ENCODE data around the gene STARD5.
"Not testable (repeated sequence)": the region's sequence is repeated elsewhere in the genome, so short reads cannot be mapped to it uniquely, and the experiment has no call there.

Gene STARD5

GRCh38 chr15:81337241-81337640, 13.3 kb upstream of the STARD5 start:
- ATAC-seq (no peak), DNase-seq (no peak)

GRCh38 chr15:81336568-81336967, 12.6 kb upstream of the STARD5 start:
- DNase-seq, result peak; percentile 25
- no peak for ATAC-seq

DNA sequence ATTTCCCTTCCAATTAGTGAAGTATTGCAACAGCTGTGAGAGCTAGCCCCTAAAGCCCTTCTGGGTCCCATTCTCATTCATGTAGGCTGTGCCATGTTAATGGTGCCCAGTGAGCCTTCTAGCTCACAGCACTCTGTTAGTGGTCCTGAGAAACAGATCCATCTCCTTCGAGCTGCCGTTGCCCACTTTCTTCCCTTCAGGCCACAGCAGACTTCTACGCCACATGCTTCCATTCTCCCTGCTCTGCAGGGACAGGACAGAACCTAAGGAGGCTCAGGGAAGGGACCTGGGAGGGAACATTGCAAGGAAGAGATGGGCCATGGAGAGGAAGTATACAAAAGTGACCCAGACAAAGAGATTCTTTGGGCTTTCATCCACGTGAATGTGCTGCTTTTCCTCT, 11.7 kb upstream of the STARD5 start:
- DNase-seq, result no peak
- ATAC-seq, result no peak

DNA sequence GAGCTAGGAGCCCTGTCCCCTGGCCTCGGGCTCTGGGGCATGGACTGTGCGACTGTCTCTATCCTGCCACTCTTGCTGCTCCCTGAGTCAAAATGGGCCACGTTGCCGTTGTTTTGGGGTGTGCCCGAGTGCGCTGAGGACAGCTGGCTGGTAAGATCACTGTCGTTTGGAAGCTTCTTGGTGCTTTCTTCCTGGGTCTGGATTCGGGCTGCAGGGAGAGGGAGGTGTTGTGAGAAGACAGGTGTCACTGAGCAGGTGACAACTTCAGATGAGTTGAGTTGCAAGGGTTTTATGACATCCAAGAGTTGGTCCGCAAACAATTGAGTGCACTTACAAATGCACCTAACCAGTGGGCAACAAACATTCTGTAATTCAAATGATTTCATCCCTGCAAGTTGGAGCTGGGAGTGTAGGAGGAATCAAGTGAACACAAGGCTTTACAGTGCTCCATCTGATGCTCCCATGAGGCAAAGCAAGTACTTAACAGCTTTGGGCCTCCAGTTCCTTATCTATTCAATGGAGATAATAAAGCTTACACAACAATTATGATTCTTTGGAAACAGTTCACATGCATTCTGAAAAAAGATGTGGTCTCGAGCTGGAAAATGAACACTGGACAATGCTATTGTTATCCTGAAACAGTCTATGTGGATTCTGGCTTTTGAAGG, 11.0 kb upstream of the STARD5 start:
- DNase-seq (no peak), ATAC-seq (no peak)

DNA sequence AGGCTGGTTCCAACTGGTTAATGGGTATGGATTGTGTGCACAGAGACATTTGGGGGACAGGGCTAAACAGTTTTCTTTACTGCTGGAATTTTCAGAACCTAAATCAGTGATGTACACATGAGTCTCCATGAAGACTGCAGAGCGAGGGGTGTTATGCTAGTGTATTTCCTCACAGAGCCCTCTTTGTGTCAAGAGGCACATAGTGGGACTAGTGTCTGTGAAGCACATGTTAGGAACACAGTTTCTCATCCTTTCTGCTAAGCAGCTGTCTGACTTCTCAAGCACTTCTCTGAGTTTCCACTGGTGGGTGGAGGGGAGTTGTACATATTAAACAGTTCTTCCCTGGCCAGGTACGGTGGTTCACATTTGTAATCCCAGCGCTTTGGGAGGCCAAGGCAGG, 9.4 kb upstream of the STARD5 start:
- ATAC-seq (no peak), DNase-seq (no peak)

DNA sequence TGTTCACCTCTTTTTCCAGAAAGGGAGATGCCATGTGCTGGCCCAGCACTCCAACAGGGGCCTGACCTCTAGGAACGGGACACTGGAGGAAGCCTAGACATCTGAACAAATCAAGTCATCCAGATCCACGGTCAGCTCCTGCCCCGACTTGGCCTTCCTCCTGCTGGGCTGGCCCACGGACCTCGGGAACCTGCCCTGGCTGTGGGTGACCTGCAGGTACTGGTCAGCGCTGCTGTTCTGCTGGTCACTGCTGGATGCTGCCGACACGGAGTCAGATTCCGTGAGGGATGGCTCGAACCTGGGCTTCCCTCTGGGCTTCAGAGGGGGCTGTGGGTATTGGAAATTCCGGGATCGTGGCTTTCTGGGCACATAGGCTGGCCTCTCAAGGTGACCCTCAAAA, 8.4 kb upstream of the STARD5 start:
- DNase-seq, result no peak
- ATAC-seq, result no peak

DNA sequence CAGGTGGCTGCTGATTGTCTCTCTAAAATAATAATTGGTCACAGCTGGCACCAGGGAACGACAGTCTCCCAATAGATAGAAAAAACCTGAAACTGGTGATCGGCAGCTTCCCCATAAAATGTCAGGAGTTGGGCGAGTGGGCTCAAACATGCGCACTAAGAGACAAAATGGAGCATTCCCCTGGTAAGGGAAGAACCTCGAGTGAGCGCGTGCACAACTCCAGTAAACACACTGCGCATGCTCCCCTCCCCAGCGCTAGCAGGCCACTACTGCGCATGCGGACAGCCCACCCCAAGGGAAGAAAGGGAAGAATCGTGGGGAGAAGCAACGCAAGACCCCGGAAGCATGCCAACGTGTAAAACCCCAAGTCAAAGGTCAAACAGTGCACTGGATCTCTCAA, 7.7 kb upstream of the STARD5 start:
- no peak for ATAC-seq

DNA sequence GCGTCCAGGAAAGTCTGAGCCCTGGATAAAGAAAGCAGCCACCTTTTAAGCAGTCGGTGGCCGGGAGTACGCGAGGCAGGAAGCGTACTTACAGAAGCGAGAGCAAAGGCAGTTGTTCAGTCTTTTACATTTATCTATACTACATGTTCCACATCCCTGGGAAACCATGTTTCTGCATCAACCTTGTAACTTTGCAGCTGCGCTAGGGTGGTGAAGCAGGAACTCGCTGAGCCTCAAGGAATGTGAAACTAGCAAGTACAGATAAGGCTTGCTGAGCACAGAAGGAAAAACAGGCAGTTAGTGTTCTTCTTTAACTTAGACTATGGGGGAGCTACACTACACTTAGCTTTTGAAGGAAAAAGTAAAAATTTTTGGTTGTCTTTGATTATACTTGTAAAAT, 7.2 kb upstream of the STARD5 start:
- not testable (repeated sequence) for DNase-seq, ATAC-seq

More for the DNA sequence above, 7.7 kb upstream of the STARD5 start:
- no peak for DNase-seq

GRCh38 chr15:81330366-81331090, 6.6 kb upstream of the STARD5 start:
- DNase-seq (no peak), ATAC-seq (no peak)

- ATAC-seq (no peak), DNase-seq (no peak)
Measured at GRCh38 chr15:81329446-81329845, 5.5 kb upstream of the STARD5 start.

- ATAC-seq (no peak), DNase-seq (no peak)
Measured at GRCh38 chr15:81327516-81327915, 3.6 kb upstream of the STARD5 start.

DNA sequence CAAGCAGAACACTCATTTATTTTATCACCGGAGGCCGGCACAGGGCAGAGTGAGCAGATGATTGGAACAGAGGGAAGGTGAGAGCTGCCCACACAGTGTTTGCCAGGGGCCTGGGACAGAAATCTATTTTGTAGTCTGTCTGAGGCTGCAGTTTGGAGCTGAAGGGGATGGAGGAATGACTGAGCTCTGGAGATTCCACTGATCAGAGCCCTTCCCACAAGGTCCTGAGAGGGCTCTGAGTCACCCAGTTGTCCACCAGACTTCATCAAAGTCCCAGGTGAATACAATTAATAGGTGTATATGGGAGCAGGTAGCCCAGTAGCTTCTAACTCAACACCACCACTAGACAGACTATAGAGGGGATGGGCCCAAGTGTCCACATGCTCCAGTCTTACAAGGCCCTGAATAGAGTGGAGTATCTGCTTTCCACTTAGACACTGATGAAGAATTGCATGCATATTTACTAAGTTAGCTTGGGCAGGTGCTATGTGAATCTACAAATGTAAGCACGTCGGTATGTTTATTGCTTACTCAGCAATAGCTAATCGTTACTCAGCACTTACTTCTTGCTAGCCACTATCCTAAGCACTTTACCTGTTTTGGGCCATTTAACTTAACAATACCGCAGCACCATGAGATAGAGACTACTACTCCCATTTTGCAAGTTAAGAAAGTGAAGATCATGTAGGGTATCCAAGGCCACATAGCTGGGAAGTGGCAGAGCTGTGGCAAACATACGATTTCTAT, 2.7 kb upstream of the STARD5 start:
- ATAC-seq (no peak), DNase-seq (no peak)

DNA sequence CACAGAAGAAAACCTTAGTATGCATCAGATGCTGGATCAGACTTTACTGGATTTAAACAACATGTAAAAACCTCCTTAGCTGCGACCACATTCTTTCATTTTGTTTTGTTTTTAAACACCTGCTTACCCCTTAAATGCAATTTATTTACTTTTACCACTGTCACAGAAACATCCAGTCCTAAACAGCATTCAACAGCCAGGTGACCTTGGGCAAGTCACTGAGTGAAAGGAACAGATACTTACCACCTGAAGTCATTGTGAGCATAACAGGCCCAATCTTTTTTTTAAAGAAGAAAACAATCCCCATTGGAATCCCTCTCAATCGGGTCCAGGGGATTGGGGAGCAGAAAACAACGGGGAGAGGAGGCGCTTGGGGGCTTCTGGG, 390 bp downstream of the STARD5 start:
- ATAC-seq, result no peak
- no peak for DNase-seq

DNA sequence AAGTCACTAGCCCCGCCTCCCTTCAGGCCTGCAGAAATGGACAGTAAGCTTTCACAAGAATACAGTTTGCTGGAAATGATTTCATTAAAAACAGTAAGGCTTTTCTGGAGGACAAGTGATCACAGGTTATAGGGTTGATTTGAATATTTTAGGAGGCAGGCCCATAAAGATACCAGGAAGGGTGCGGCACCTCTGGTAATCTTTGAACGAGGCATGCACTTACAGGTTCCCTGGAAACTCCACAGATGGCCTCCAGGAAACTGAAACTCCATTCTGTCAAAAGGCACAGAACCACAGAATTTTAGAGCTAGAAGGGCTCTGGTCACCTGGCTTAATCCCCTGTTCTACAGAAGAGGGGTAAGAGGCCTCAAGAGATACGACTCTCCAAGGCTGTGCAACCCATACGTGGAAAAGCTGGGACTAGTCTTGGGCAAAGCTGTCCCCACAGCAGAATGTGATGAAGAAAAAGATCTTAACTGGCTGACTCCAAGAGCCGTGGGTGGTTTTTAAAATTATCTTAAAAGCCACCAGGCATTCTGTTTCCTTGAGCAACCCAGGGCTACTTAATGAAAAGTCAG, 1.2 kb downstream of the STARD5 start:
- ATAC-seq, result no peak
- DNase-seq, result no peak

DNA sequence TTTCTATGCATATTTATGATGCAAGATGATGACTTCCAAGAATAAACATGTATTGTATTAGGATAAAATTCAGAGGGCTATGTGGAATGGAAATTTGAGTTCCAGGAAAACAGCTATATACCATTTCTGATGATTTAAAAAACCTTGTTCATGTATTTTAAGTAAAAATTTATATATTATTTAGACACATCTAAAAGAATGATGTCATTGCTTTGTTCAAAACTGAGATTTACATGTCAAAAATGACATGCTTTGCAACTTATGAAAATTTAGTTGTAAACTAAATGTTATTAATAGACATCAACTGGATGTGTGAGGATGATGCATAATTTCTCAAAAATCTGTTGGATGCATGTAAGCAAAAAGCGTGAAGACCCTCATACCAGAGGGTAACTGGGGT, 2.3 kb downstream of the STARD5 start:
- no peak for DNase-seq
- ATAC-seq, result no peak

DNA sequence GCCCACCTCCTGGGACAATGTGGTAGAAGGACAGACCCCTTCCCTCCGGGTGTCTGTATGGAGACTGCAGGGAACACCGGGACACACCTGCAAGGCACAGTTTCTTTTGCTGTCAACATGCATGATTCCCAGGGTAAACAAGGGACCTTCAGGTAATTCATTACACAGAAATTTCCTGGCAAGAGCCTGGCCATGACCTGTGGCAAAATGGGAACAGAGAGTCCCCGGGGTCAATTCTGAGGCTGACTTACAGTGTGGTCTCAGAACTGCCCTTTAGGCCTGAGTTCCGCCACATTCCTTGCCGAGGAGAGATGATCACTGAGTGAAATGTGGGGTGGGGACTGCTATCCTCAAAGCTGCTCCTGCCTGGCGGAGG, 6.3 kb downstream of the STARD5 start:
- ATAC-seq (no peak), DNase-seq (no peak)

GRCh38 chr15:81316267-81316666, 7.7 kb downstream of the STARD5 start:
- ATAC-seq (no peak), DNase-seq (no peak)

DNA sequence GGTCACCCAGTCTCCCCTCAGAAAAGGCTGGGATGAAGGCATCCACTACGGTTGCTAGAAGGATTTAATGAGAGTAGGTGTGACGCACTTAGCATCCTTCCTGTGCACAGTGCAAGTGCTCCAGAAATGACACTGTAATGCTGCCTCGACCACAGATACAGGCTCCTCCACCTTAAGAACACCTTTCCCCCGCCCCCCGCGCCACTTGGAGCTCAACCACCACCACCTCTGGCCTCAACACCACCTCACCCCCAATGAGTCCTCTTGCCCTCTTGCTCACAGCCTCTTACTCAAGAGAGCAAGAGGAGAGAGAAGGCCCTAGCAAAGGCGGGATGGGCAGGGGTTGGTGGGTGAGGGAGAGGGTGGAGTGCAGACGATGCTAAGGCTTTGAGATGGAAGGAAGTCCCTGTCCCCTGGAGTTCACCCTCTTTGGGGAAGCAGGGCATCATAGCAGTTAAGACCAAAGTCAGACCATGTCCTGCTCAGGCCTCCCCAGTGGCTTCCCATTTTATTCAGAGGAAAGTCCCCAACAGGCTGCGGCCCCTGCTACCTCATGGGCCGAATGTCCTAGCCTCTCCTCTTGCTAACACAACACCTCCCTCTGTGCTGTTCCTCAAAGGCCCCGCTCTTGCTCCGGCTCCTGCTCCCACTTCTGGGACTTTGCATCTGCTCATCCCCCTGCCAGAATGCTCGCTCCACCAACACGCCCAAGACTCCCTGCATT, 8.3 kb downstream of the STARD5 start:
- no peak for DNase-seq
- peak; percentile 51 for ATAC-seq

GRCh38 chr15:81314378-81314777, 9.6 kb downstream of the STARD5 start:
- DNase-seq (no peak), ATAC-seq (no peak)

GRCh38 chr15:81313686-81314085, 10.3 kb downstream of the STARD5 start:
- DNase-seq (no peak), ATAC-seq (no peak)

GRCh38 chr15:81312790-81313543, 11.0 kb downstream of the STARD5 start:
- ATAC-seq, result peak; percentile 7
- DNase-seq, result no peak
